Suprapubic skin (tissue), 4 donors: ENCODE data around the gene C12orf43.

Experiments
- EP300 ChIP-seq: sonication (generic); formaldehyde crosslinking; IDR thresholded peaks from one replicate; pipeline ENCODE4 v1.6.1; 2017; ENCODE audit warnings: antibody characterized with exemption
- POLR2A ChIP-seq, 2 donors: fragments of 450-650 bp; IDR thresholded peaks; one replicate each; pipeline ENCODE4 v1.6.1; 2017; ENCODE audit warnings: antibody characterized with exemption in 2 of 2, mild to moderate bottlenecking in 2 of 2, moderate library complexity in 2 of 2
- POLR2AphosphoS5 ChIP-seq, 3 donors: sonication (generic); formaldehyde crosslinking; IDR thresholded peaks; one replicate each; pipeline ENCODE4 v1.6.1; 2017; ENCODE audit warnings: antibody characterized with exemption in 3 of 3
- TF ChIP-seq, protein P1 (sequence below), 2 donors: fragments of 200-600 bp in 1 of 2; fragments of 450-650 bp in 1 of 2; sonication (generic) in 1 of 2; IDR thresholded peaks; one replicate each; pipeline ENCODE4 v1.5.1; 2016 to 2019; ENCODE audit warnings: antibody characterized with exemption in 2 of 2, mild to moderate bottlenecking in 1 of 2, moderate library complexity in 1 of 2

DNA sequence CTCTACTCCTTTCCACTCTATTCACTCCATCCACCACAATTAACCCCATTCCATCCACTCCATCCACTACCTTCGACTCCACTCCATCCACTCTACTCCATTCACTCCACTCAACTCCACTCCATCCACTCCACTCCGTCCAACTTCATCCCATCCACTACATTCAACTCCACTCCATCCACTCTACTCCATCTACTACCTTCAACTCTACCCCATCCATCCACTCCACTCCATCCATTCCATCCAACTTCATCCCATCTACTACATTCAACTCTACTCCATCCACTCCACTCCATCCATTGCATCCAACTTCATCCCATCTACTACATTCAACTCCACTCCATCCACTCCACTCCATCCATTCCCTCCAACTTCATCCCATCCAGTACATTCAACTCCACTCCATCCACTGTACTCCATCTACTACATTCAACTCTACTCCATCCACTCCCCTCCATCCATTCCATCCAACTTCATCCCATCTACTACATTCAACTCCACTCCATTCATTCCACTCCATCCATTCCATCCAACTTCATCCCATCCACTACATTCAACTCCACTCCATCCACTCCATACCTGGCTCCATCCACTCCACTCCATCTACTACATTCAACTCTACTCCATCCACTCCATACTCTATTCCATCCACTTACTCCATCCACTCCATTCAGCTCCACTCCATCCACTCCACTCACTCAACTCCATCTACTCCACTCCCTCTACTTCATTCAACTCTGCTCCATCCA lies 21.5 kb downstream of the C12orf43 start:
- TF ChIP-seq, protein P1, sequence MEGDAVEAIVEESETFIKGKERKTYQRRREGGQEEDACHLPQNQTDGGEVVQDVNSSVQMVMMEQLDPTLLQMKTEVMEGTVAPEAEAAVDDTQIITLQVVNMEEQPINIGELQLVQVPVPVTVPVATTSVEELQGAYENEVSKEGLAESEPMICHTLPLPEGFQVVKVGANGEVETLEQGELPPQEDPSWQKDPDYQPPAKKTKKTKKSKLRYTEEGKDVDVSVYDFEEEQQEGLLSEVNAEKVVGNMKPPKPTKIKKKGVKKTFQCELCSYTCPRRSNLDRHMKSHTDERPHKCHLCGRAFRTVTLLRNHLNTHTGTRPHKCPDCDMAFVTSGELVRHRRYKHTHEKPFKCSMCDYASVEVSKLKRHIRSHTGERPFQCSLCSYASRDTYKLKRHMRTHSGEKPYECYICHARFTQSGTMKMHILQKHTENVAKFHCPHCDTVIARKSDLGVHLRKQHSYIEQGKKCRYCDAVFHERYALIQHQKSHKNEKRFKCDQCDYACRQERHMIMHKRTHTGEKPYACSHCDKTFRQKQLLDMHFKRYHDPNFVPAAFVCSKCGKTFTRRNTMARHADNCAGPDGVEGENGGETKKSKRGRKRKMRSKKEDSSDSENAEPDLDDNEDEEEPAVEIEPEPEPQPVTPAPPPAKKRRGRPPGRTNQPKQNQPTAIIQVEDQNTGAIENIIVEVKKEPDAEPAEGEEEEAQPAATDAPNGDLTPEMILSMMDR (IDR thresholded peaks at IDR 0.05) = no peak
- TF ChIP-seq POLR2A (IDR thresholded peaks at IDR 0.05) (no peak), POLR2AphosphoS5 (IDR thresholded peaks at IDR 0.05) (no peak), EP300 (no peak)
